ENCODE results near the gene THRB.

GRCh38 chr3:24440760-24441464 is 53.7 kb downstream of the THRB start:
- TF ChIP-seq, protein P1, sequence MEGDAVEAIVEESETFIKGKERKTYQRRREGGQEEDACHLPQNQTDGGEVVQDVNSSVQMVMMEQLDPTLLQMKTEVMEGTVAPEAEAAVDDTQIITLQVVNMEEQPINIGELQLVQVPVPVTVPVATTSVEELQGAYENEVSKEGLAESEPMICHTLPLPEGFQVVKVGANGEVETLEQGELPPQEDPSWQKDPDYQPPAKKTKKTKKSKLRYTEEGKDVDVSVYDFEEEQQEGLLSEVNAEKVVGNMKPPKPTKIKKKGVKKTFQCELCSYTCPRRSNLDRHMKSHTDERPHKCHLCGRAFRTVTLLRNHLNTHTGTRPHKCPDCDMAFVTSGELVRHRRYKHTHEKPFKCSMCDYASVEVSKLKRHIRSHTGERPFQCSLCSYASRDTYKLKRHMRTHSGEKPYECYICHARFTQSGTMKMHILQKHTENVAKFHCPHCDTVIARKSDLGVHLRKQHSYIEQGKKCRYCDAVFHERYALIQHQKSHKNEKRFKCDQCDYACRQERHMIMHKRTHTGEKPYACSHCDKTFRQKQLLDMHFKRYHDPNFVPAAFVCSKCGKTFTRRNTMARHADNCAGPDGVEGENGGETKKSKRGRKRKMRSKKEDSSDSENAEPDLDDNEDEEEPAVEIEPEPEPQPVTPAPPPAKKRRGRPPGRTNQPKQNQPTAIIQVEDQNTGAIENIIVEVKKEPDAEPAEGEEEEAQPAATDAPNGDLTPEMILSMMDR (IDR thresholded peaks at IDR 0.05; ENCODE audit: extremely low read depth in 1 of 2, insufficient read depth in 1 of 2, low read depth in 1 of 2, low read length in 2 of 2), result no peak
- TF ChIP-seq MAX (IDR thresholded peaks at IDR 0.05; ENCODE audit: insufficient read depth, insufficient read length) (no peak), POLR2AphosphoS5 (IDR thresholded peaks at IDR 0.05; ENCODE audit: insufficient read depth, low read depth, low read length) (no peak), POLR2A (IDR thresholded peaks at IDR 0.05; ENCODE audit: low read depth, low read length) (no peak), JUN (IDR thresholded peaks at IDR 0.05; ENCODE audit: borderline replicate concordance, insufficient read depth, insufficient read length, low read depth) (no peak)

Measured in endothelial cell of umbilical vein (primary cell).